LNCaP clone FGC (cell line): ENCODE results near the gene BPIFB4.

Experiments
- DNase-seq: peaks from one replicate; pipeline ENCODE4 v3.0.0-alpha.2; 2011; ENCODE audit warnings: low read depth
- H3K4me3 ChIP-seq: 2 replicates; pipeline ENCODE4 v1.5.1; 2011; ENCODE audit warnings: mild to moderate bottlenecking, low read depth, low read length, control low read depth
- TF ChIP-seq, protein P1 (sequence below): IDR thresholded peaks from 2 replicates; pipeline ENCODE4 v1.5.1; 2012; ENCODE audit warnings: mild to moderate bottlenecking; ENCODE audit not compliant: control insufficient read depth, insufficient read depth; ENCODE audit errors: extremely low read depth

BPIFB4 gene

DNA sequence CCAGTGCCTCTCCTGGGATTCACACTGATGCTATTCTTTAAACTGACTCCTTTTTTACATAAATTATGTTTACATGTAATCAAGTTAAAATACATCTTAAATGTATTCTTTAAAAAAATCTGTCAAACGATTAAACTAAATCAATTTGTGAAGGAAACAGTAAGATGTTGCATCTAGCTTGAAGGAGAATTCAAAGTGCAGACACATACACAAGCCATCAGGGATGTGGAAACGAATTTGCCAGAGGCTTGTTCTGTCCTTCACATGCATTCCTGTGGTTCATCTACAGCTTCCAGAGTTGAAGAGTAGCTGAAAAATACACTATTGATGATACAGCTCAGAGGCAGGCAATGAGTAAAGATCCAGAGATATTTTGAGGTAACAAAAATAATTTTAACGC, 33.0 kb upstream of the BPIFB4 start:
- no peak overlapping the region for H3K4me3 ChIP-seq
- no peak for DNase-seq
- TF ChIP-seq, protein P1, sequence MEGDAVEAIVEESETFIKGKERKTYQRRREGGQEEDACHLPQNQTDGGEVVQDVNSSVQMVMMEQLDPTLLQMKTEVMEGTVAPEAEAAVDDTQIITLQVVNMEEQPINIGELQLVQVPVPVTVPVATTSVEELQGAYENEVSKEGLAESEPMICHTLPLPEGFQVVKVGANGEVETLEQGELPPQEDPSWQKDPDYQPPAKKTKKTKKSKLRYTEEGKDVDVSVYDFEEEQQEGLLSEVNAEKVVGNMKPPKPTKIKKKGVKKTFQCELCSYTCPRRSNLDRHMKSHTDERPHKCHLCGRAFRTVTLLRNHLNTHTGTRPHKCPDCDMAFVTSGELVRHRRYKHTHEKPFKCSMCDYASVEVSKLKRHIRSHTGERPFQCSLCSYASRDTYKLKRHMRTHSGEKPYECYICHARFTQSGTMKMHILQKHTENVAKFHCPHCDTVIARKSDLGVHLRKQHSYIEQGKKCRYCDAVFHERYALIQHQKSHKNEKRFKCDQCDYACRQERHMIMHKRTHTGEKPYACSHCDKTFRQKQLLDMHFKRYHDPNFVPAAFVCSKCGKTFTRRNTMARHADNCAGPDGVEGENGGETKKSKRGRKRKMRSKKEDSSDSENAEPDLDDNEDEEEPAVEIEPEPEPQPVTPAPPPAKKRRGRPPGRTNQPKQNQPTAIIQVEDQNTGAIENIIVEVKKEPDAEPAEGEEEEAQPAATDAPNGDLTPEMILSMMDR: no peak

DNA sequence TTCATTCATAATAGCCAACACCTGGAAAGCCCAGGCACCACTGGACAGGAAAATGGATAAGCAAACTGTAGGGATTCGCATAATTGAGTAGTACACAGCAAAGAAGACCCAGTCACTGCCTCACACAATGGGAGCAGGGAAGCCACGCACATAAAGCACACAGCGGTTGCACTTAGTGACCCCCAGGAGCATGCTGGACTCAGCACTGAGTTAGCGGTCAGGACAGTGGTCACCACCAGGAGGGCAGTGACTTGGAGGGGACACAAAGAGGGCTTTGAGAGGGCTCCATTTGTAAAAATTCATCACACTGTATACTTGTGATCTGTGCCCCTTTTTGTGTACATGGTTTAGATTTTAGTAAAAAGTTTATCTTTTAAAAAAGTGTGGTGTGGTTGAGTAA, 28.1 kb upstream of the BPIFB4 start:
- DNase-seq: no peak
- TF ChIP-seq, protein P1: no peak
- H3K4me3 ChIP-seq: no peak overlapping the region

GRCh38 chr20:33053291-33054106, 25.9 kb upstream of the BPIFB4 start, which contains the start of gene BPIFB3:
Gene BPIFB3, plus strand, starts transcription at chr20:33053903. Its CDS starts 1,533 bp downstream, at chr20:33055436.
- TF ChIP-seq, protein P1: no peak
- no peak within 1 kb of the TSS for H3K4me3 ChIP-seq
- DNase-seq: no peak

DNA sequence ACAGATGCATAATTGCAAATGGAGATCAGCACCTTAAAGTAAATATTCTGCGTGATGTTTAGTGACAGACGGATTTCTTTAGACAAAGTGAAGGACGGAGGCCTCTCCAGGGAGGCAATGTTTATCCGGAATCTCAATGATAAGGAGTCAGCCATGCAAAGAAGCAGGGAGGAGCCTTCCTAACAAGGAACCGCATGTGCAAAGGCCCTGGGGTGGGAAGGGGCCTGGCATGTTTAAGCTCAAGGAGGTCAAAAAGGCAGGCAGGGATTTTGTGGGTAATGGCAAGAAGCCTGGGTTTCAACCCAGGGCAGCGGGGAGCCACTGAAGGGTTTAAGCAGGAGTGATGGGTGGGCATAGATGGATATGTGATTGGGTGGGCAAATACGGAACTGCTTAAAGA, 25.1 kb upstream of the BPIFB4 start:
- TF ChIP-seq, protein P1: no peak
- no peak overlapping the region for H3K4me3 ChIP-seq
- no peak for DNase-seq

DNA sequence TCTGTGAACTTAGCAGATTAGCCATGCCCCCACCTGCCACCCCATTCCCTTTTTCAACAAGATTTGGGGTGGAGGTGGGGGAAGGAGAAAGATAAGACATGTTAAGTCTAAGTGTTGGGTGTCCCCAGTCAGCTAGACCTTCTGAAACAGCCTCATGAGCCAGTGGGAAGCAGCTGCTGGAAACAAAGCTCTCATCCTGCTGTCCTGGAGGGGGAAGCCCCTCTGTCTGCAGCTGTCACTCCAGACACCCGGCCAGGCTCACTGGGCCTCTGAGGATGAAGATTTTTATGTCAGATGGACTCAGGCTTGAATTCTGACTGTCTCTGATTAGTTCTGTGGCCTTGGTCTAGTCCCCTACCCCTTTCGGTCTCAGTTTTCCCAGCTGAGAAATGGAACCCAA, 24.7 kb upstream of the BPIFB4 start:
- TF ChIP-seq, protein P1: no peak
- no peak overlapping the region for H3K4me3 ChIP-seq
- DNase-seq: no peak

DNA sequence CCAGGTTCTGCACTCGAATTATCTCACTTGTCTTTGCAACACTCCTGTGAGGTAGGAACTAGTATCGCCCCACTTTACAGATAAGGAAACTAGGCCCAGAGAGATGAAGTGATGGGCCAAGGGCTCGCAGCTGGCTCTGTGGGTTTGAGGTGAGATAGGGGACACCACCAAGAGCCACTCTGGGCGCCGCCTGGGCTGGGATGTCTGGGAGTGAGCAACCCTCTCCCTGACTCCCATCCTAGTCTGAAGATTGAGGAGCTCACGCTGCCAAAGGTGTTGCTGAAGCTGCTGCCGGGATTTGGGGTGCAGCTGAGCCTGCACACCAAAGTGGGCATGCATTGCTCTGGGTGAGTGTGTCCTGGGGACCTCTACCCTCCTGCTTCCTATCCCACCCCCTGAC, 20.3 kb upstream of the BPIFB4 start:
- H3K4me3 ChIP-seq: no peak overlapping the region
- DNase-seq: no peak
- TF ChIP-seq, protein P1: no peak
